Caco-2 (cell line): Measurements from ENCODE around the gene NFKB1. TPM values are rescaled to one million over a fixed set of nuclear protein-coding genes. Genes with fewer than 3 reads are reported as not detected.
A peak's percentile ranks its signal among the peaks of the same experiment; 100 is the strongest.

Experiments
- BruUV-seq: library from RNA; stranded (reverse); fragments of 400-500 nt; replicated peaks from 2 replicates; lab custom pipeline; 2021; lab: Mats Ljungman, UMichigan
- CTCF ChIA-PET: fragments of 300-600 bp; sonication (Branson Sonifier 250); formaldehyde crosslinking; loops from one replicate; lab custom pipeline; 2022; ENCODE audit warnings: antibody characterized with exemption; lab: Charles Lee
- POLR2A ChIA-PET: fragments of 300-600 bp; sonication (Branson Sonifier 250); formaldehyde crosslinking; loops from one replicate; lab custom pipeline; 2022; ENCODE audit warnings: antibody characterized with exemption; lab: Charles Lee
- DNase-seq, 2 experiments: peaks; one replicate each; pipeline versions ENCODE4 v3.0.0 to v3.0.0-alpha.2; 2020 to 2022
- H3K27me3 ChIP-seq: replicated peaks from 2 replicates; pipeline ENCODE4 v1.6.0; 2011; ENCODE audit warnings: low read length; ENCODE audit not compliant: control insufficient read depth, insufficient read depth
- H3K36me3 ChIP-seq: 2 replicates; pipeline ENCODE4 v1.5.1; 2011; ENCODE audit warnings: low read length; ENCODE audit not compliant: control insufficient read depth, insufficient read depth
- H3K4me1 ChIP-seq: fragments of 250-450 bp; sonication (Bioruptor Pico); 2 replicates; pipeline ENCODE4 v1.5.1; 2020; ENCODE audit warnings: mild to moderate bottlenecking
- H3K4me3 ChIP-seq: 2 replicates; pipeline ENCODE4 v1.5.1; 2011; ENCODE audit warnings: low read depth, mild to moderate bottlenecking, control low read depth, low read length
- H3K9me3 ChIP-seq: fragments of 250-450 bp; sonication (Bioruptor Pico); 2 replicates; pipeline ENCODE4 v1.5.1; 2020; ENCODE audit warnings: mild to moderate bottlenecking, moderate library complexity
- H3K27ac Mint-ChIP-seq: one replicate; pipeline ENCODE4 v1.8.0; 2022; ENCODE audit warnings: mixed read lengths; ENCODE audit not compliant: unreplicated experiment
- H3K27me3 Mint-ChIP-seq: one replicate; pipeline ENCODE4 v1.8.0; 2022; ENCODE audit warnings: mixed read lengths; ENCODE audit not compliant: insufficient read depth, unreplicated experiment
- H3K36me3 Mint-ChIP-seq: one replicate; pipeline ENCODE4 v1.8.0; 2022; ENCODE audit warnings: mild to moderate bottlenecking, mixed read lengths; ENCODE audit not compliant: insufficient read depth, unreplicated experiment
- H3K4me1 Mint-ChIP-seq: one replicate; pipeline ENCODE4 v1.8.0; 2022; ENCODE audit warnings: low read depth, mixed read lengths; ENCODE audit not compliant: unreplicated experiment
- H3K4me3 Mint-ChIP-seq: one replicate; pipeline ENCODE4 v1.8.0; 2022; ENCODE audit warnings: mild to moderate bottlenecking, moderate library complexity, mixed read lengths; ENCODE audit not compliant: unreplicated experiment
- H3K9me3 Mint-ChIP-seq: one replicate; pipeline ENCODE4 v1.8.0; 2022; ENCODE audit warnings: mixed read lengths; ENCODE audit not compliant: unreplicated experiment
- CTCF ChIP-seq, 2 experiments: fragments of 200-600 bp in 1 of 2; IDR thresholded peaks; 1 replicate in 1 of 2; 2 replicates in 1 of 2; pipeline versions ENCODE4 v1.5.1 to v1.8.0; 2011 to 2022; ENCODE audit warnings: antibody characterized with exemption in 1 of 2, control low read depth in 1 of 2, inconsistent platforms in 1 of 2, low read depth in 1 of 2, low read length in 1 of 2, mild to moderate bottlenecking in 1 of 2, moderate library complexity in 1 of 2; ENCODE audit not compliant: insufficient read depth in 1 of 2, severe bottlenecking in 1 of 2, unreplicated experiment in 1 of 2
- intact Hi-C: fragments of 100-400 bp; cut with micrococcal nuclease; formaldehyde crosslinking; loops from one replicate; pipeline ENCODE4 v1.10.0; 2022; ENCODE audit not compliant: unreplicated experiment
- total RNA-seq: library from RNA; stranded (reverse); gene quantifications from 2 replicates; pipeline ENCODE4 v1.2.3, GENCODE V29; 2022

The NFKB1 gene
- total RNA-seq, 1 experiment from 2014 or later: 33.0 TPM

GRCh38 chr4:102637391-102637790 lies 136.2 kb downstream of the NFKB1 start:
- no peaks in the 10 kb centered on the region for H3K9me3 Mint-ChIP-seq
- Histone ChIP-seq H3K9me3 (no peaks in the 10 kb centered on the region), H3K4me1 (no peaks in the 10 kb centered on the region; the same call in 1 of the 2 replicates), H3K36me3 (no peaks in the 10 kb centered on the region), H3K27me3 (no peaks in the 10 kb centered on the region), H3K4me3 (no peak overlapping the region)
- BruUV-seq: no TSS peak
- H3K27me3 Mint-ChIP-seq: no peaks in the 10 kb centered on the region
- peak overlapping the region; percentile 26 for H3K27ac Mint-ChIP-seq
- no peaks in the 10 kb centered on the region for H3K4me1 Mint-ChIP-seq
- ChIA-PET CTCF (no interaction called here), POLR2A (no interaction called here)
- no peak overlapping the region for H3K4me3 Mint-ChIP-seq
- H3K36me3 Mint-ChIP-seq: peaks cover 46% of the 10 kb centered on the region
- intact Hi-C loops: no loop called here
- no peak for DNase-seq
- TF ChIP-seq CTCF (IDR thresholded peaks at IDR 0.05; ENCODE audit: insufficient read depth in 1 of 2, low read depth in 1 of 2, low read length in 1 of 2, severe bottlenecking in 1 of 2, unreplicated experiment in 1 of 2): no peak

- Mint-ChIP-seq H3K36me3 (peaks cover 45% of the 10 kb centered on the region), H3K4me1 (no peaks in the 10 kb centered on the region), H3K9me3 (no peaks in the 10 kb centered on the region), H3K27ac (no peak overlapping the region), H3K27me3 (no peaks in the 10 kb centered on the region), H3K4me3 (no peak overlapping the region)
- POLR2A ChIA-PET: no interaction called here
- TF ChIP-seq CTCF (IDR thresholded peaks at IDR 0.05; ENCODE audit: insufficient read depth in 1 of 2, low read depth in 1 of 2, low read length in 1 of 2, severe bottlenecking in 1 of 2, unreplicated experiment in 1 of 2): no peak
- H3K9me3 ChIP-seq: no peaks in the 10 kb centered on the region
- DNase-seq: no peak
- no peak overlapping the region for H3K4me3 ChIP-seq
- BruUV-seq: no TSS peak
- CTCF ChIA-PET: no interaction called here
- H3K4me1 ChIP-seq: no peaks in the 10 kb centered on the region; the same call in 1 of the 2 replicates
- H3K27me3 ChIP-seq: no peaks in the 10 kb centered on the region
- H3K36me3 ChIP-seq: 0 out of 2 replicates have a peak, but pooled peaks cover 1% of the 10 kb centered on the region
- intact Hi-C loops: no loop called here
These were observed 137.5 kb downstream of the NFKB1 start for GRCh38 chr4:102638621-102639020.

GRCh38 chr4:102639598-102639997 lies 138.4 kb downstream of the NFKB1 start:
- no TSS peak for BruUV-seq
- Mint-ChIP-seq H3K9me3 (no peaks in the 10 kb centered on the region), H3K27ac (no peak overlapping the region), H3K4me1 (no peaks in the 10 kb centered on the region), H3K27me3 (no peaks in the 10 kb centered on the region), H3K36me3 (peaks cover 46% of the 10 kb centered on the region), H3K4me3 (no peak overlapping the region)
- Histone ChIP-seq H3K27me3 (no peaks in the 10 kb centered on the region), H3K36me3 (0 out of 2 replicates have a peak, but pooled peaks cover 1% of the 10 kb centered on the region), H3K4me3 (no peak overlapping the region), H3K9me3 (no peaks in the 10 kb centered on the region), H3K4me1 (no peaks in the 10 kb centered on the region; the same call in 1 of the 2 replicates)
- ChIA-PET POLR2A (no interaction called here), CTCF (no interaction called here)
- TF ChIP-seq CTCF (IDR thresholded peaks at IDR 0.05; ENCODE audit: insufficient read depth in 1 of 2, low read depth in 1 of 2, low read length in 1 of 2, severe bottlenecking in 1 of 2, unreplicated experiment in 1 of 2): no peak
- no peak for DNase-seq
- intact Hi-C loops: no loop called here
